ENCODE measurements around the gene NTNG2. TPM values are rescaled to one million over a fixed set of nuclear protein-coding genes. Genes with fewer than 3 reads are reported as not detected.

Gene NTNG2
- total and polyA plus RNA-seq, 12 donors: 0.37 to 21.6 (median 4.7) TPM

DNA sequence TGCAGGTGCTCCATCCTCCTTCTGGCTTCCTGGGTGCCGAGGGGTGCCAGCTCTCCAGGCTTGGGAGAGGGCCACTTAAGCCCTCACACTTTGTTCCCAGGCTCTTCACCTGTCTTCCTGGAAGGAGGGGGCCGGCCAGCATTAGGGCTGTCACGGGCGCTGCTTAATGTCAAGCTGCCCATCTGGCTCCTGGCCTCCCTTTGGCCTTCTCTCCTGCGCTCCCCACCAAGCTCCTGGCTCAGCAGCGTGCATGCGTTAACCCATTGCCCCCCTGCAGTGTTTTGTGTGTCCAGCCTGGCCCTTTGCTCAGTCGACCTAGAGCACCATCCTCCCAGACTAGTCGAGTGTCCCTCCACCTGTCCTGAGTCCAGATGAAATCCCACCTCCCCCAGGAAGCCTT is 21.3 kb downstream of the NTNG2 start:
- H3K4me1 ChIP-seq (replicated peaks in 1 of 2): peaks cover 4 to 6% of the 10 kb centered on the region in 2 donors
- intact Hi-C loops (cut with DNase I): no loop called here
- 57 to 73% (median 61%) methylated on average over 8 to 9 of the region's 9 CpGs for WGBS, 4 donors
- H3K27me3 ChIP-seq: no peaks in the 10 kb centered on the region
- H3K36me3 ChIP-seq (replicated peaks in 1 of 2): no peaks in the 10 kb centered on the region
- H3K4me3 ChIP-seq: no peak overlapping the region
- DNase-seq: peak in 1 of 7 donors; percentile 64
- no peaks in the 10 kb centered on the region for H3K9me3 ChIP-seq (replicated peaks in 1 of 3)
- TF ChIP-seq POLR2A (IDR thresholded peaks at IDR 0.05): no peak
- TF ChIP-seq, protein P1, sequence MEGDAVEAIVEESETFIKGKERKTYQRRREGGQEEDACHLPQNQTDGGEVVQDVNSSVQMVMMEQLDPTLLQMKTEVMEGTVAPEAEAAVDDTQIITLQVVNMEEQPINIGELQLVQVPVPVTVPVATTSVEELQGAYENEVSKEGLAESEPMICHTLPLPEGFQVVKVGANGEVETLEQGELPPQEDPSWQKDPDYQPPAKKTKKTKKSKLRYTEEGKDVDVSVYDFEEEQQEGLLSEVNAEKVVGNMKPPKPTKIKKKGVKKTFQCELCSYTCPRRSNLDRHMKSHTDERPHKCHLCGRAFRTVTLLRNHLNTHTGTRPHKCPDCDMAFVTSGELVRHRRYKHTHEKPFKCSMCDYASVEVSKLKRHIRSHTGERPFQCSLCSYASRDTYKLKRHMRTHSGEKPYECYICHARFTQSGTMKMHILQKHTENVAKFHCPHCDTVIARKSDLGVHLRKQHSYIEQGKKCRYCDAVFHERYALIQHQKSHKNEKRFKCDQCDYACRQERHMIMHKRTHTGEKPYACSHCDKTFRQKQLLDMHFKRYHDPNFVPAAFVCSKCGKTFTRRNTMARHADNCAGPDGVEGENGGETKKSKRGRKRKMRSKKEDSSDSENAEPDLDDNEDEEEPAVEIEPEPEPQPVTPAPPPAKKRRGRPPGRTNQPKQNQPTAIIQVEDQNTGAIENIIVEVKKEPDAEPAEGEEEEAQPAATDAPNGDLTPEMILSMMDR (IDR thresholded peaks at IDR 0.05): no peak
- H3K27ac ChIP-seq: peak overlapping the region in 1 of 5 donors; percentile 59

DNA sequence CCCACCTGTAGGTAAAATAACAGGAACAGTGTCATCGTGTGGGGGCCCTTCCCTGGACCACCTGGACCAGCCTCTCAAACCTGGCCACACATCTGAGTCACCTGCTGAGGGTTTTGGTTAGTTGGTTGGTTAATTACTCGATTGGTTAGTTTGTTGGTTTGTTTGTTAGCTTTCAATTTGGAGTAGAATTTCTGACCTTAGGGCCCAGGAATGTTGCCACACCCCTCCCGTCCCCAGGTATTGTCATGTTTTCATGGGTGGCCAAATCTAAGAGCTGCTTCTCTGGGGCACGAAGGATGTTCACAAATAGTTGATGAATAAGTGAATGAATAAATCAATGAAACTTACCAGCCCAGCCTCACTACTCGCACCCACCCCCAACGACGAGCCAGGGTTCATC is 21.9 kb downstream of the NTNG2 start:
- Histone ChIP-seq H3K9me3 (replicated peaks in 1 of 3) (no peaks in the 10 kb centered on the region), H3K4me3 (no peak overlapping the region), H3K4me1 (replicated peaks in 1 of 2) (peaks cover 4 to 6% of the 10 kb centered on the region in 2 donors), H3K27me3 (no peaks in the 10 kb centered on the region), H3K36me3 (replicated peaks in 1 of 2) (no peaks in the 10 kb centered on the region), H3K27ac (peak overlapping the region in 1 of 5 donors; percentile 59)
- intact Hi-C loops (cut with DNase I): no loop called here
- TF ChIP-seq, protein P1 (IDR thresholded peaks at IDR 0.05): no peak
- TF ChIP-seq POLR2A (IDR thresholded peaks at IDR 0.05): no peak
- WGBS, 4 donors: 62 to 76% (median 70%) methylated on average over 6 to 7 of the region's 7 CpGs
- DNase-seq: no peak

DNA sequence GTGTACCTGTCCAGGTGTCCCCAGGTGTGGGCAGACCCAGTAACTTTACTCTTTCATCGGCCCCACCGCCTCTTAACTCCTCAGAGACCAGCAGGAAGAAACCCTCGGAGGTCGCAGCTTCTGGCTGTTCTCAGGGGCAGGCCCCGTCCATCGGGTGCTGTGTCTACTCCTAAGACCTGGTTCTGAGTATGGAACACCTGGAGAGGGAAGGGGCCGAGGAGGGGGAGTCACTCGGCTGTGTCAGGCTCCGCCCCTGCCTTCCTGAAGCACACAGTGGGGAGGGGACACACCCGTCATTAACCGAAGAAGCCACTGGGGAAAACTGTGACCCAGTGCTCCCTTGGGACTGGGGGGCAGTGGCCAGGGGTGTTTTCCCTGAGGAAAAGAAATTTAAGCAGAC is 22.3 kb downstream of the NTNG2 start:
- 76 to 91% (median 82%) methylated on average over 6 to 11 of the region's 11 CpGs for WGBS, 4 donors
- TF ChIP-seq, protein P1 (IDR thresholded peaks at IDR 0.05): no peak
- no peak for TF ChIP-seq POLR2A (IDR thresholded peaks at IDR 0.05)
- peaks cover 4 to 6% of the 10 kb centered on the region in 2 donors for H3K4me1 ChIP-seq (replicated peaks in 1 of 2)
- intact Hi-C loops (cut with DNase I): no loop called here
- no peak overlapping the region for H3K4me3 ChIP-seq
- H3K27me3 ChIP-seq: no peaks in the 10 kb centered on the region
- DNase-seq: no peak
- H3K27ac ChIP-seq: no peak overlapping the region
- no peaks in the 10 kb centered on the region for H3K9me3 ChIP-seq (replicated peaks in 1 of 3)
- no peaks in the 10 kb centered on the region for H3K36me3 ChIP-seq (replicated peaks in 1 of 2)

DNA sequence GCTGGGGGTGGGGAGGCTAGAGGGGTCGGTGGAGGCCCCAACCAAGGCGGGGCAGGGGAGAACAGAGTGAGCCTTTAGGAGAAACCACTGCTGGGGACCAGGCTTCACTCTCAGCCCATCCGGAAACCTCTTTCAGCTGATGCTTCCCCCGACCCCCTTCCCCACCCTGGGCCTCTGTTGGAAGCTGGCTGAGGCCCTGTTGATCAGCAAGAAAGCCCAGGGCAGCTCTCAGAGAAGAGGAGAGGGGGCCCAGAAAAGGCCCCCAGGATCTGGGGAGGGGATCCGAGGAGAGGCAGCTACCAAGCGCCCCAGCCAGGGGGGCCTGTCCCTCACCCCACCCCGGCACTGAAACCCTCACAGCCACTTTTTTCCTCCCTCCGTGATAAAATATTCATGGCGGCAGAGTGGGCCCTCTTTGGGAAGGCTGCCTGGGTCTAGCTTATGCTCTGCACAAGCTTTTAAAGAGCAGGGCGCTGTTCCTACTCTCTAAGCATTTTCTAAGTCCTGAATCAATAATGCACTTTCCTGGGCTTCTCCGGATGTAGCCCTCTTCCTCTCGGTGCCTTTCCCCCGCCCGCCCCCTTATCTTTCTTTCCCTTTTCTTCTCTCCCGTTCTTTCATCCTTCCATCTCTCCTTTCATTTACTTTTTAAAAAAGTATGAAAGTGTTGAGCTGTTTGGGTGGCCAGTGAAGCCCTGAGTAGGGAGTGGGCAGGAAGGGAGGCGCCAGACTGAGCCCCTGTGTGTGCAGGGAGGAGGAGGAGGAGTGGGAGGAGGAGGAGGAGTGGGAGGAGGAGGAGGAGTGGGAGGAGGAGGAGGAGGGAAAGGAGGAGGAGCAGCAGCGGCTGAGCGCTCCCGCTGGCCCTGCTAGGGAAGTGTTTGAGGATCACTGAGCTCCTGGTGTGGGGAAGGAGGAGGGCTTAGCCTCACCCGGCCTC is 23.5 kb downstream of the NTNG2 start:
- no peaks in the 10 kb centered on the region for H3K36me3 ChIP-seq (replicated peaks in 1 of 2)
- no peak overlapping the region for H3K27ac ChIP-seq
- no peaks in the 10 kb centered on the region for H3K27me3 ChIP-seq
- H3K9me3 ChIP-seq (replicated peaks in 1 of 3): no peaks in the 10 kb centered on the region
- peaks cover 4 to 6% of the 10 kb centered on the region in 2 donors for H3K4me1 ChIP-seq (replicated peaks in 1 of 2)
- H3K4me3 ChIP-seq: no peak overlapping the region
- 49 to 56% (median 51%) methylated on average over 15 to 20 of the region's 20 CpGs for WGBS, 4 donors
- DNase-seq: no peak
- intact Hi-C loops (cut with DNase I): no loop called here
- no peak for TF ChIP-seq POLR2A (IDR thresholded peaks at IDR 0.05)
- TF ChIP-seq, protein P1 (IDR thresholded peaks at IDR 0.05): no peak

Measured in adrenal gland (tissue), 12 donors.